Prostate gland (tissue), 2 donors: ENCODE measurements around the gene HCAR2.
"Not testable (repeated sequence)": the region's sequence is repeated elsewhere in the genome, so short reads cannot be mapped to it uniquely, and the experiment has no call there.

Source experiments
- CTCF ChIP-seq, 4 experiments: fragments of 200-600 bp in 2 of 4; fragments of 450-650 bp in 2 of 4; sonication (generic) in 2 of 4; IDR thresholded peaks; 1 replicate in 3 of 4; 2 replicates in 1 of 4; pipeline ENCODE4 v1.5.1; 2016 to 2019; ENCODE audit warnings: antibody characterized with exemption in 4 of 4, mild to moderate bottlenecking in 2 of 4, moderate library complexity in 2 of 4
- POLR2A ChIP-seq: fragments of 450-650 bp; IDR thresholded peaks from one replicate; pipeline ENCODE4 v1.6.1; 2016; ENCODE audit warnings: antibody characterized with exemption, mild to moderate bottlenecking
- POLR2AphosphoS5 ChIP-seq: sonication (generic); formaldehyde crosslinking; IDR thresholded peaks from one replicate; pipeline ENCODE4 v1.6.1; 2017; ENCODE audit warnings: antibody characterized with exemption

- TF ChIP-seq POLR2A; CTCF (IDR thresholded peaks at IDR 0.05); POLR2AphosphoS5: not testable (repeated sequence)
These were observed 27.1 kb downstream of the HCAR2 start for GRCh38 chr12:122676015-122676414.
